Epithelial cell of prostate (primary cell): Measurements from ENCODE around the gene SUSD2.
"Not testable (repeated sequence)": the region's sequence is repeated elsewhere in the genome, so short reads cannot be mapped to it uniquely, and the experiment has no call there.

Experiments
- DNase-seq: peaks from one replicate; pipeline ENCODE4 v3.0.0-alpha.2; 2011; ENCODE audit warnings: low read depth, low spot score
- H3K27ac ChIP-seq: fragments of 450-650 bp; 2 replicates; pipeline ENCODE4 v1.5.1; 2017; ENCODE audit warnings: mild to moderate bottlenecking

The SUSD2 gene

DNA sequence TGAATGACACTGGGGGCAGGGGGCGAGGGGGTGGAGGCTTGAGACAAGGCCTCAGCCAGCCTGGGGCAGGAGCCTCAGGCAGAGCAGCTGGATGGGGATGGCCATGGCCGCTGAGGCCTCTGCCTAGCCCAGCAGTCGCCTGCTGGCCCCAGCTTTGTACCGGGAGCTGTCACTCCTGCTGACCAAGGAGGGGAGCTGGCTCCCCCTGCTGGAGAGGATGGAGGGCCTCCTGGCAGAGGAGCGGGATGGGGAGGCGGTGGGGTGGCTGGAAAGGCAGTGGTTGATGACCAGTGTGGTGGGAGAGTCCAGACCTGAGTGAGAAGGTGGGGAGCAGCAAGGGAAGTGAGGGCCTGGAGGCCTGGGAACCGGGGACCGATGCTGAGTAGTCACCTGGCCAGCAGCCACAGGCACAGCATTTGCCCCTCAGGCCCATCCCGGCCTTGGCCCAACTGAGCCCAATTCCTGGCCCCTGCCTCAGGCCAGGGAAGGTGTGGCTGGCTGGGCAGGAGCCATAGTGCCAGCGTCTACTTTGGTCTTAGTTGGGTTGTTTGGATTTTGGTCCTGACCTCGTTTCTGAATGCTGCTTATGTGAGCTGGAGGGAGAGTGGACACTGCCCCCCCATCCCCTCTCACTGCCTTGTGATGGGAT is 6.0 kb upstream of the SUSD2 start:
- no peak overlapping the region for H3K27ac ChIP-seq
- no peak for DNase-seq

DNA sequence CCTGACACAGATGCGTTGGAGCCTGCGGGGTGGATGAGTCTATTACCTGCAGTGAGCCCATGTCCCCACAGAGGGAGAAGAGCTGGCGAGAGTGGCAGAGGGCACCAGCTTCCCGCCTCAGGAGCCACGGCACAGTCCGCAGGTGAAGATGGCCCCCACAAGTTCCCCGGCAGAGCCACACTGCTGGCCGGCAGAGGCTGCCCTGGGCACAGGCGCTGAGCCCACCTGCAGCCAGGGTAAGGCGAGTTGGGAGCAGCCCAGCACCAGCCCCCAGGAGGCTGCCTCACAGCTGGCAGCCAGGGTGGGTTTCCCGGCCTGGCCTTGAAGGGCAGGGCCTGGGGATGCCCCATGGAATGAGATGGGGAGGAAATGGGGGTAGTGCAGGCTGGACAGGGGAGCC is 5.2 kb upstream of the SUSD2 start:
- H3K27ac ChIP-seq = no peak overlapping the region
- DNase-seq = no peak

DNA sequence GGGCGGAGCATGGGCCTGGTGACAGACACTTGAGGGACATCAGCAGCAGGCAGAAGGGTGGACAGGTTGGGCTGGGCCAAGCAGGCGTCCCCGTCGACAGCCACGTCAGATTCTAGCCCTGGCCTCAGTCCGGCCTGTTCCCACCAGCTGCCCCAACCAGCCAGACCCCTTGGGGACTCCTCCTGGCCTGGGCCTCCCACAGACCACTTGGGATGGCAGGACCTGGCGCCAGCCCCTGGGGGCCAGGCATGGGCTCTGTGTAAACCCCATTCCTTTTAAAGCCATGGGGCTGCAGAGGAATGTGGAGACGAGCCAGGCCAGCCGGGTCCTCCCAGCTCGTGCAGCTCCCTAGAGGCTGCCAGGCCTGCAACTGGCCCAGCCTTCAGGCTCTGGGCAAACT is 4.7 kb upstream of the SUSD2 start:
- H3K27ac ChIP-seq = no peak overlapping the region
- no peak for DNase-seq

- H3K27ac ChIP-seq = no peak overlapping the region
- DNase-seq = no peak
Measured at GRCh38 chr22:24177045-24177444, 4.2 kb upstream of the SUSD2 start.

DNA sequence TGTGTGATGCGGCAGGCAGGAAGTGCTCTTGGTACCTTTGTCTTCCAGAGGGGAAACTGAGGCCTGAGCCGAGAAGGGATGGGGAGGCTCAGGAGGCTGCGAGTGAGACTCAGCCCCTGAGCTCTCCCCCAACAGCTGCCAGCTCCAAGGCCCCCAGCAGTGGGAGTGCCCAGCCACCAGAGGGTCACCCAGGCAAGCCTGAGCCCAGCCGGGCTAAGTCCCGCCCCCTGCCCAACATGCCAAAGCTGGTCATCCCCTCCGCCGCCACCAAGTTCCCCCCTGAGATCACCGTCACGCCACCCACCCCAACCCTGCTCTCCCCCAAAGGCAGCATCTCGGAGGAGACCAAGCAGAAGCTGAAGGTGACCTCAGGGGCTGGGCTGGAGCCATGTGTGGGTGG is 3.8 kb upstream of the SUSD2 start:
- no peak for DNase-seq

GRCh38 chr22:24178021-24178431 is 3.3 kb upstream of the SUSD2 start:
- H3K27ac ChIP-seq = no peak overlapping the region
- no peak for DNase-seq

More for the DNA sequence above, 3.8 kb upstream of the SUSD2 start:
- H3K27ac ChIP-seq = no peak overlapping the region

GRCh38 chr22:24178502-24179440 is 2.5 kb upstream of the SUSD2 start:
- DNase-seq = no peak

DNA sequence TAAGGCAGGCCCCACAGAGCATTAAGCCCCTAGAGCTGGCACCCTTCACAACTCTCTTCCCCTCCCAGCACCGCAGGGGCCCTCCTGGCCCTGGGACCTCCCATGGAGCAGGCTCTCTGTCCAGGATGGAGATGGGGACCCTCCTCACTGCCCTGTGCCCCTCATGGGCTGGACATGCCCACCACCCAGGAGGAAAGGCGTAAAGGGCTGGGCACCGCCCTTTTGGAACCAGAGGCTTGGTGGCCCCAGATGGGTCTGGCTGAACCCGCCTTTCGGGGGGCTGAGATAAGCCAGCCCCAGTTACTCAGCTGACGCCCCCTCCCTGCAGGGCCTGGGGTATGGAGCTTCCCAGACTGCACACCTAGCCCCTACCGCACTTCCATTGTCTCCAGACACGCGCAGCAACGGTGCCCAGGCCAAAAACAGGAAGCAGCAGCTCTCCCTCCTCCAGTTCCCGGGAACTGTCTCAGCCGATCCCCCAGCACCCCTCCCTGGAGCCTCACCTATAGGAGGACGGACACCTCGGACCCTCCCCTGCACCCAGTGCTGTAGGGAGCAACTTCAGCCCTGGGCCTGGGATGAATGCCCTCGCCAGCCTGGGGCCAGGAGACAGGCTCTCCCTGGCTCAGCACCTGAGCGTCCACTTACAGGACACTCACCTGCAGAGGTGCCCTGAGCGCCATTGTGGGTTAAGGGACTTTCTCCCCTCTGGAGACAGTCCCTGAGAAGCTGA is 1.6 kb upstream of the SUSD2 start:
- no peak overlapping the region for H3K27ac ChIP-seq

More at GRCh38 chr22:24178502-24179440, 2.5 kb upstream of the SUSD2 start:
- H3K27ac ChIP-seq = no peak overlapping the region

DNA sequence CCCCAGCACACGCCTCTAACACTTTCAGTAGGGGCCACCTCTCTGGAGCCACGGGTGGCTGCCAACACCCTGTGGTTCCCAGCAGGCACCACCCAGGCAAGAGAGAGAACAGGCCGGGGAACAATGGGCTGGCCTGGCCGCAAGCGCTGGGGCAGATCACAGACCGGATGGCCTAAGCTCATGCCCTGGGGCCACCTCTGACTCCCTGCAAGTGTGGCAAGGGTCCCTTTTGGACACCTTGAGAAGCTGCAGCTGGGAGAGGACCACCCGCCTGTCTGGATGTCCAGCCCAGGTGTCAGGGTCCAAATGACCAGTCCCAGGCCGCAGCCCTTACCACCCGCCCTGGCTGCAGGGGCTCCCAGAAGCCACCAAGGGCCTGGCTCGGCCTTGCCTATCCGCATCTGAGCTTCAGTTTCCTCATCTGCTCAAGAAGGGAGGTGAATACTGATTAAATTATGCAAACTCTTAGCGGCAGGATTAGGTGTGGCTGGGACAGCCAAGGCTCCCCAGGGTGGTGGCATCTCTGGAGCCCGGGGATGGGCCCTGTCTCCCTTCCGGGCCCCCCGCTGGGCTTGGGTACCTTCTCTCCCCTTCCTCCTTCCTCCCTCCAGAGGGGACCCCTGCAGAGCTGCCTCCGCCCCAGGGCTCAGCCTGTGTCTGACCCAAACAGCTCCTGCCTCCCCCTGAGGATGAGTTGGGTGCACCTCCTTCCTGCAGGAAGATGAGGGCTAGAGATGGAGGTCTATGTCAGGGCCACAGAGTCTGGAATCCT is 785 bp upstream of the SUSD2 start:
- H3K27ac ChIP-seq = no peak overlapping the region
- no peak for DNase-seq

More for the DNA sequence above, 1.6 kb upstream of the SUSD2 start:
- DNase-seq = no peak

- no peak for DNase-seq
- H3K27ac ChIP-seq = no peak overlapping the region
Measured at GRCh38 chr22:24181996-24182899, 961 bp downstream of the SUSD2 start.

GRCh38 chr22:24182900-24183246 is 1.6 kb downstream of the SUSD2 start:
- not testable (repeated sequence) for H3K27ac ChIP-seq

GRCh38 chr22:24183321-24184031 is 2.2 kb downstream of the SUSD2 start:
- DNase-seq = no peak
- H3K27ac ChIP-seq = no peak overlapping the region

More at GRCh38 chr22:24182900-24183246, 1.6 kb downstream of the SUSD2 start:
- not testable (repeated sequence) for DNase-seq

GRCh38 chr22:24184057-24184798 is 2.9 kb downstream of the SUSD2 start:
- no peak for DNase-seq
- H3K27ac ChIP-seq = no peak overlapping the region

- no peak overlapping the region for H3K27ac ChIP-seq
- DNase-seq = no peak
Measured at GRCh38 chr22:24185001-24185500, 3.8 kb downstream of the SUSD2 start.

- H3K27ac ChIP-seq = no peak overlapping the region
- DNase-seq = no peak
Measured at GRCh38 chr22:24185501-24186351, 4.4 kb downstream of the SUSD2 start.

DNA sequence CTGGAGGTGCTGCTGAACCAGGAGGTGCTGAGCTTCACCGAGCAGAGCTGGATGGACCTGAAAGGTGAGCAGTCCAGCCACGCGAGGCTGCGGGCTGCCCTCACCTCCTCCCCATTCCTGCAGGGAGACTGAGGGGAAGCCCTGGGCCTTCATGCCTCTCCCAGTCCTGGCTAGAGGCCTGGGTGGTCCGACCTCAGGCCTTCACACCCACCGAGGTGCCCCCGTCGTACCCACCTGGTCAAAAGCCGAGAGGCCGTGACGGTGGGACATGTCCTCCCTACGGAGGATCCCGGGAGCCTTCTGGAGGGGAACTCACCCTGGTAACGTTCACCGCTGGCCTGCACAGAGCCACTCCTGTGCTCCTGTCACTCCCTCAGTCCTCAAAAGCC is 5.1 kb downstream of the SUSD2 start:
- no peak for DNase-seq
- H3K27ac ChIP-seq = no peak overlapping the region
